Mesendoderm (in vitro differentiated cells): Measurements from ENCODE around the gene PITPNC1.
"Not testable (repeated sequence)": the region's sequence is repeated elsewhere in the genome, so short reads cannot be mapped to it uniquely, and the experiment has no call there.

Experiments used
- DNase-seq: peaks from one replicate; pipeline ENCODE4 v3.0.0; 2013
- H2AK5ac ChIP-seq: 2 replicates; pipeline ENCODE4 v1.6.1; 2013; ENCODE audit warnings: low read length, inconsistent platforms
- H2BK120ac ChIP-seq: 2 replicates; pipeline ENCODE4 v1.6.1; 2013; ENCODE audit warnings: low read depth, mild to moderate bottlenecking, low read length, moderate library complexity, mixed read lengths
- H2BK15ac ChIP-seq: replicated peaks from 2 replicates; pipeline ENCODE4 v1.6.1; 2013; ENCODE audit warnings: low read depth, mild to moderate bottlenecking, moderate library complexity
- H2BK5ac ChIP-seq: 2 replicates; pipeline ENCODE4 v1.6.1; 2013; ENCODE audit warnings: low read length, inconsistent platforms
- H3K18ac ChIP-seq: 2 replicates; pipeline ENCODE4 v1.6.1; 2013; ENCODE audit warnings: mild to moderate bottlenecking, low read length, mixed read lengths
- H3K23ac ChIP-seq: one replicate; pipeline ENCODE4 v1.6.1; 2013; ENCODE audit warnings: low read length
- H3K27ac ChIP-seq: 2 replicates; pipeline ENCODE4 v1.5.1; 2013; ENCODE audit warnings: low read depth, mild to moderate bottlenecking, inconsistent platforms, low read length, moderate library complexity
- H3K27me3 ChIP-seq: 2 replicates; pipeline ENCODE4 v1.6.1; 2013; ENCODE audit warnings: low read length, control low read depth, mild to moderate bottlenecking, inconsistent platforms; ENCODE audit not compliant: insufficient read depth, poor library complexity
- H3K36me3 ChIP-seq: 2 replicates; pipeline ENCODE4 v1.6.1; 2013; ENCODE audit warnings: low read length, inconsistent platforms; ENCODE audit not compliant: control insufficient read depth, insufficient read depth
- H3K4ac ChIP-seq: one replicate; pipeline ENCODE4 v1.6.1; 2013; ENCODE audit warnings: low read depth, mild to moderate bottlenecking, low read length, moderate library complexity
- H3K4me1 ChIP-seq: 2 replicates; pipeline ENCODE4 v1.6.1; 2013; ENCODE audit warnings: low read depth, low read length, inconsistent platforms; ENCODE audit not compliant: control insufficient read depth
- H3K4me2 ChIP-seq: 2 replicates; pipeline ENCODE4 v1.6.1; 2013; ENCODE audit warnings: low read length
- H3K4me3 ChIP-seq: 2 replicates; pipeline ENCODE4 v1.5.1; 2013; ENCODE audit warnings: mild to moderate bottlenecking, low read length
- H3K56ac ChIP-seq: one replicate; pipeline ENCODE4 v1.6.1; 2013; ENCODE audit warnings: low read length
- H3K79me1 ChIP-seq: 2 replicates; pipeline ENCODE4 v1.6.1; 2013; ENCODE audit warnings: low read length, inconsistent platforms
- H3K79me2 ChIP-seq: 2 replicates; pipeline ENCODE4 v1.6.1; 2013; ENCODE audit warnings: mild to moderate bottlenecking, low read length; ENCODE audit not compliant: control insufficient read depth, insufficient read depth
- H3K9ac ChIP-seq: 2 replicates; pipeline ENCODE4 v1.6.1; 2013; ENCODE audit warnings: low read length, inconsistent platforms
- H4K5ac ChIP-seq: one replicate; pipeline ENCODE4 v1.6.1; 2013; ENCODE audit warnings: low read length
- H4K8ac ChIP-seq: one replicate; pipeline ENCODE4 v1.6.1; 2013; ENCODE audit warnings: low read depth, mild to moderate bottlenecking, control low read depth, low read length, moderate library complexity
- WGBS: extraction: QIAGEN DNeasy Blood & Tissue Kit; methylation state at CpG from one replicate; pipeline ENCODE4 v1.1.7; 2013; ENCODE audit warnings: low lambda C conversion rate, missing lambda C conversion rate; ENCODE audit not compliant: insufficient coverage; ENCODE audit errors: extremely low coverage; 5-methylcytosine and 5-hydroxymethylcytosine counted together

The PITPNC1 gene

DNA sequence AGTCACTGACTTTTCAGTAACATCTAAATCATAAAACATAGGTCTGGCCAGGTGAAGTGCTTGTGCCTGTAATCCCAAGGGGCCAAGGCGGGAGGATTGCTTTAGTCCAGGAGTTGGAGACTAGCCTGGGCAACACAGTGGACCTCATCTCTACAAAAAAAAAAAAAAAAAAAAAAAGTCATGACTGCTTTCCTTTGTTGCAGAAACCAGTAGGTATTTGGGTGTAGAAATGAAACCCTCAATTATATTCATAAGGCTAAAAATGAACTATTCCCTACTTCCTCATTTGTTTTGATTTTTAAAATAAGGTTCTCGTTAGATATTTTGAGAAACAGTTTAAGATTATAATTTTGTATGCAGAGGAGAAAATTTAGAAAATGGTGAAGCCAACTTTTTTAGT, 26.0 kb downstream of the PITPNC1 start:
- no peak for DNase-seq

GRCh38 chr17:67403483-67403882, 26.4 kb downstream of the PITPNC1 start:
- H3K56ac ChIP-seq, result no peak overlapping the region
- no peak overlapping the region for H3K9ac ChIP-seq
- no peak overlapping the region for H3K23ac ChIP-seq
- H3K79me2 ChIP-seq, result peaks cover 24% of the 10 kb centered on the region
- H2BK120ac ChIP-seq, result no peak overlapping the region
- no peak overlapping the region for H3K27ac ChIP-seq
- no peak overlapping the region for H4K5ac ChIP-seq
- no peak overlapping the region for H3K4me2 ChIP-seq
- H3K79me1 ChIP-seq, result peaks cover 12% of the 10 kb centered on the region
- H2AK5ac ChIP-seq, result no peak overlapping the region
- no peaks in the 10 kb centered on the region for H3K4me1 ChIP-seq
- DNase-seq, result no peak
- WGBS, result no CpG with 5 or more reads among the region's 6 CpGs
- H2BK15ac ChIP-seq, result no peak overlapping the region
- H3K27me3 ChIP-seq, result no peaks in the 10 kb centered on the region
- H4K8ac ChIP-seq, result no peak overlapping the region
- H3K36me3 ChIP-seq, result no peaks in the 10 kb centered on the region
- H3K4me3 ChIP-seq, result no peak overlapping the region
- H3K18ac ChIP-seq, result no peak overlapping the region
- H2BK5ac ChIP-seq, result no peak overlapping the region
- no peak overlapping the region for H3K4ac ChIP-seq

More for the DNA sequence above, 26.0 kb downstream of the PITPNC1 start:
- Histone ChIP-seq H2BK5ac (no peak overlapping the region), H2BK120ac (no peak overlapping the region), H2BK15ac (no peak overlapping the region), H4K8ac (no peak overlapping the region), H3K27me3 (no peaks in the 10 kb centered on the region), H3K9ac (no peak overlapping the region), H4K5ac (no peak overlapping the region), H3K56ac (no peak overlapping the region), H3K4ac (no peak overlapping the region), H3K79me2 (peaks cover 27% of the 10 kb centered on the region), H3K27ac (no peak overlapping the region), H3K79me1 (peaks cover 12% of the 10 kb centered on the region), H3K4me3 (no peak overlapping the region), H3K36me3 (no peaks in the 10 kb centered on the region), H3K4me2 (no peak overlapping the region), H3K23ac (no peak overlapping the region), H3K18ac (no peak overlapping the region), H3K4me1 (no peaks in the 10 kb centered on the region), H2AK5ac (no peak overlapping the region)
- no CpG with 5 or more reads among the region's 2 CpGs for WGBS

DNA sequence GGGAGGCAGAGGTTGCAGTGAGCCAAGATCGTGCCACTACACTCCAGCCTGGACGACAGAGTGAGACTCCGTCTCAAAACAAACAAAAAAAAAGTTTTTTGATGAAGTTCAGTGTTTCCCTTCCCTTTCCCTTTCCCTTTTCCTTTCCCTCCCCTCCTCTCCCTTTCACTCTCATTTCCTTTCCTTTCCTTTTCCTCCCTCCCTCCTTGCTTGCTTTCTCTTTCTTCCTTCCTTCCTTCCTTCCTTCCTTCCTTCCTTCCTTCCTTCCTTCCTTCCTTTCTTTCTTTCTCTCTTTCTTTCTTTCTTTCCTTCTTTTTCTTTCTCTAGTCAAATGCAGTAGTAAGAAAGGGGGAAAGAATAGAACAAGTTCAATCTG, 31.4 kb downstream of the PITPNC1 start:
- DNase-seq, H3K4ac ChIP-seq, H4K8ac ChIP-seq, H3K36me3 ChIP-seq, H2BK5ac ChIP-seq, H3K4me3 ChIP-seq, H3K56ac ChIP-seq, H3K23ac ChIP-seq, H3K27me3 ChIP-seq, H3K79me1 ChIP-seq, H3K18ac ChIP-seq, H2BK15ac ChIP-seq, H3K4me2 ChIP-seq, H4K5ac ChIP-seq, H3K9ac ChIP-seq, H2AK5ac ChIP-seq, H3K4me1 ChIP-seq, H2BK120ac ChIP-seq, H3K27ac ChIP-seq: not testable (repeated sequence)
- WGBS, result no CpG with 5 or more reads among the region's 3 CpGs
- peaks cover 12% of the 10 kb centered on the region for H3K79me2 ChIP-seq

- WGBS, result no CpG with 5 or more reads among the region's 4 CpGs
- Histone ChIP-seq H4K5ac (no peak overlapping the region), H3K79me2 (peaks cover 14% of the 10 kb centered on the region)
Observed at GRCh38 chr17:67411397-67411796, 34.3 kb downstream of the PITPNC1 start.

GRCh38 chr17:67412032-67412431, 35.0 kb downstream of the PITPNC1 start:
- Histone ChIP-seq H3K36me3 (no peaks in the 10 kb centered on the region), H3K56ac (no peak overlapping the region), H3K18ac (no peak overlapping the region), H3K9ac (no peak overlapping the region), H3K23ac (no peak overlapping the region), H3K27ac (no peak overlapping the region), H3K27me3 (no peaks in the 10 kb centered on the region), H2BK120ac (peak overlapping the region; percentile 21), H3K79me2 (peaks cover 13% of the 10 kb centered on the region), H2AK5ac (no peak overlapping the region), H3K4me3 (no peak overlapping the region), H4K5ac (no peak overlapping the region), H2BK5ac (no peak overlapping the region), H3K4ac (no peak overlapping the region), H4K8ac (no peak overlapping the region), H2BK15ac (no peak overlapping the region), H3K4me2 (no peak overlapping the region), H3K79me1 (peaks cover 6% of the 10 kb centered on the region), H3K4me1 (no peaks in the 10 kb centered on the region)
- no CpG with 5 or more reads among the region's 4 CpGs for WGBS
- DNase-seq, result no peak

More at GRCh38 chr17:67411397-67411796, 34.3 kb downstream of the PITPNC1 start:
- H3K36me3 ChIP-seq, result no peaks in the 10 kb centered on the region
- DNase-seq, result no peak
- no peak overlapping the region for H3K4me2 ChIP-seq
- H3K4ac ChIP-seq, result no peak overlapping the region
- no peak overlapping the region for H3K27ac ChIP-seq
- H3K4me1 ChIP-seq, result no peaks in the 10 kb centered on the region
- no peak overlapping the region for H3K56ac ChIP-seq
- no peak overlapping the region for H3K4me3 ChIP-seq
- no peak overlapping the region for H3K18ac ChIP-seq
- H3K23ac ChIP-seq, result no peak overlapping the region
- no peak overlapping the region for H2BK5ac ChIP-seq
- no peak overlapping the region for H2AK5ac ChIP-seq
- no peaks in the 10 kb centered on the region for H3K27me3 ChIP-seq
- H3K9ac ChIP-seq, result no peak overlapping the region
- H2BK120ac ChIP-seq, result no peak overlapping the region
- H4K8ac ChIP-seq, result no peak overlapping the region
- H3K79me1 ChIP-seq, result peaks cover 6% of the 10 kb centered on the region
- no peak overlapping the region for H2BK15ac ChIP-seq

DNA sequence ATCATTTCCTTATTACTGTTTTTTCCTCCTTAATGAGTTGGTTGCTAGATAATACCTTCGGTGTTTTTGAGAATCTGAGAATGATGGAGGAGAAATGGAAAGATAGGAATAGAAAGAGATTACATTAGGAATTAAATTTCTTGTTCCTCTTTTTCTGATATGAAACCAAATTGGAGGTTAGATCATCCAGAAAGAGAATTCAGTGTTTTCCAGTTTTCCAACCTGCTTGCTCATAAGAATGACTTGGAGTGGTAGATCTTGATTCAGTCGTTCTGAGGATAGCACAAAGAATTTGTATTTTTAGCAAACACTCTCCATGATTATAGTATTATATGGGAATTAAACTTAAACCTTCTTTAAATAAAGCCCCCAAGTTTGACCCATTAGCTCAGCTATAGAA, 35.9 kb downstream of the PITPNC1 start:
- H3K4me3 ChIP-seq, result no peak overlapping the region
- WGBS, result no CpG with 5 or more reads among the region's 2 CpGs

More for the DNA sequence above, 35.9 kb downstream of the PITPNC1 start:
- no peak overlapping the region for H3K18ac ChIP-seq
- H3K79me2 ChIP-seq, result peaks cover 13% of the 10 kb centered on the region
- H3K23ac ChIP-seq, result no peak overlapping the region
- H2BK5ac ChIP-seq, result no peak overlapping the region
- H3K4me2 ChIP-seq, result no peak overlapping the region
- H3K9ac ChIP-seq, result no peak overlapping the region
- no peak overlapping the region for H3K56ac ChIP-seq
- no peak overlapping the region for H4K8ac ChIP-seq
- H2BK120ac ChIP-seq, result no peak overlapping the region
- H3K4me1 ChIP-seq, result no peaks in the 10 kb centered on the region
- no peaks in the 10 kb centered on the region for H3K27me3 ChIP-seq
- H3K27ac ChIP-seq, result no peak overlapping the region
- no peak for DNase-seq
- H2AK5ac ChIP-seq, result no peak overlapping the region
- no peak overlapping the region for H4K5ac ChIP-seq
- no peaks in the 10 kb centered on the region for H3K36me3 ChIP-seq
- peaks cover 6% of the 10 kb centered on the region for H3K79me1 ChIP-seq
- H3K4ac ChIP-seq, result no peak overlapping the region
- no peak overlapping the region for H2BK15ac ChIP-seq
